OCI-LY3 (cell line): Measurements from ENCODE around the gene PDLIM4.

ENCODE experiments used
- H2AFZ ChIP-seq: fragments of 200-600, 300-600 bp; shearing (Covaris generic); 2 replicates; pipeline ENCODE4 v1.6.0; 2014; ENCODE audit warnings: antibody characterized with exemption, low read depth, low read length
- H3K27ac ChIP-seq: fragments of 200-600, 300-600 bp; sonication (generic); 2 replicates; pipeline ENCODE4 v1.5.1; 2014; ENCODE audit warnings: mild to moderate bottlenecking, low read length, moderate library complexity, mixed read lengths
- H3K27me3 ChIP-seq: fragments of 200-600, 300-600 bp; sonication (generic); 2 replicates; pipeline ENCODE4 v1.6.1; 2014; ENCODE audit warnings: low read depth, low read length, mixed read lengths
- H3K36me3 ChIP-seq: fragments of 200-600, 300-600 bp; sonication (generic); replicated peaks from 2 replicates; pipeline ENCODE3; 2014; ENCODE audit warnings: low read depth, low read length, mixed read lengths
- H3K4me1 ChIP-seq: fragments of 300-600, 200-600 bp; sonication (generic); 2 replicates; pipeline ENCODE4 v1.6.1; 2014; ENCODE audit warnings: low read length, mixed read lengths
- H3K4me2 ChIP-seq: fragments of 200-600, 300-600 bp; sonication (generic); 2 replicates; pipeline ENCODE4 v1.6.1; 2014; ENCODE audit warnings: low read length, mixed read lengths
- H3K4me3 ChIP-seq: fragments of 300-600, 200-600 bp; sonication (generic); 2 replicates; pipeline ENCODE4 v1.5.1; 2014; ENCODE audit warnings: antibody characterized with exemption, mild to moderate bottlenecking, low read length, moderate library complexity
- H3K79me2 ChIP-seq: fragments of 300-600, 200-600 bp; shearing (Covaris generic); 2 replicates; pipeline ENCODE4 v1.6.1; 2014; ENCODE audit warnings: mild to moderate bottlenecking, low read length, mixed read lengths
- H3K9ac ChIP-seq: fragments of 300-600, 200-600 bp; shearing (Covaris generic); 2 replicates; pipeline ENCODE4 v1.6.0; 2014; ENCODE audit warnings: mild to moderate bottlenecking, low read length, moderate library complexity
- H3K9me3 ChIP-seq: fragments of 200-600, 300-600 bp; shearing (Covaris generic); 2 replicates; pipeline ENCODE4 v1.6.1; 2014; ENCODE audit warnings: low read length, mixed read lengths; ENCODE audit not compliant: insufficient read depth
- H4K20me1 ChIP-seq: fragments of 200-600, 300-600 bp; sonication (generic); 2 replicates; pipeline ENCODE4 v1.6.1; 2016; ENCODE audit warnings: low read length, mixed read lengths; ENCODE audit not compliant: insufficient read depth
- EZH2phosphoT487 ChIP-seq: fragments of 200-600 bp; shearing (Covaris generic); IDR thresholded peaks from 2 replicates; pipeline ENCODE4 v1.6.1; 2018; ENCODE audit warnings: antibody characterized with exemption, mixed run types, low read depth
- TF ChIP-seq, protein P1 (sequence below): fragments of 200-600, 300-600 bp; sonication (generic); IDR thresholded peaks from 2 replicates; pipeline ENCODE4 v1.5.1; 2014; ENCODE audit warnings: antibody characterized with exemption, low read length, low read depth

Gene PDLIM4

DNA sequence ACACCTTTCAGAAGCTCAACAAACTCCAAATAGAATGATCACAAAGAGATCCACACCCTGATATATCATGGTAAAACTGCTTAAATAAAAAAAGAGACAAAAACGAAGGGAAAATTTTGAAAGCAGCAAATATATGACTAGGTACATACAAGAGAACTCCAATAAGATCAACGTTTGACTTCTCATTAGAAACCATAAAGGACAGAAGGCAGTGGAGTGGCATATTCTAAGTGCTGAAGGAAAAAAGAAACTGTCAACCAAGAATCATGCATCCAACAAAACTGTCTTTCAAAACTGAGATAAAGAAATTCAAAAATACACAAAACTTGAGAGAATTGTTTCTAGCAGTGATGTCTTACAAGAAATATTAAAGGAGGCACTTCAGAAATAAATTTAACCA is 47.9 kb downstream of the PDLIM4 start:
- Histone ChIP-seq H3K36me3 (no peaks in the 10 kb centered on the region), H2AFZ (no peak overlapping the region), H3K27ac (no peak overlapping the region), H3K27me3 (no peaks in the 10 kb centered on the region), H3K4me2 (no peak overlapping the region), H3K4me3 (no peak overlapping the region), H3K9me3 (no peaks in the 10 kb centered on the region), H3K79me2 (no peaks in the 10 kb centered on the region), H3K4me1 (no peaks in the 10 kb centered on the region), H4K20me1 (no peaks in the 10 kb centered on the region), H3K9ac (no peak overlapping the region)
- TF ChIP-seq, protein P1, sequence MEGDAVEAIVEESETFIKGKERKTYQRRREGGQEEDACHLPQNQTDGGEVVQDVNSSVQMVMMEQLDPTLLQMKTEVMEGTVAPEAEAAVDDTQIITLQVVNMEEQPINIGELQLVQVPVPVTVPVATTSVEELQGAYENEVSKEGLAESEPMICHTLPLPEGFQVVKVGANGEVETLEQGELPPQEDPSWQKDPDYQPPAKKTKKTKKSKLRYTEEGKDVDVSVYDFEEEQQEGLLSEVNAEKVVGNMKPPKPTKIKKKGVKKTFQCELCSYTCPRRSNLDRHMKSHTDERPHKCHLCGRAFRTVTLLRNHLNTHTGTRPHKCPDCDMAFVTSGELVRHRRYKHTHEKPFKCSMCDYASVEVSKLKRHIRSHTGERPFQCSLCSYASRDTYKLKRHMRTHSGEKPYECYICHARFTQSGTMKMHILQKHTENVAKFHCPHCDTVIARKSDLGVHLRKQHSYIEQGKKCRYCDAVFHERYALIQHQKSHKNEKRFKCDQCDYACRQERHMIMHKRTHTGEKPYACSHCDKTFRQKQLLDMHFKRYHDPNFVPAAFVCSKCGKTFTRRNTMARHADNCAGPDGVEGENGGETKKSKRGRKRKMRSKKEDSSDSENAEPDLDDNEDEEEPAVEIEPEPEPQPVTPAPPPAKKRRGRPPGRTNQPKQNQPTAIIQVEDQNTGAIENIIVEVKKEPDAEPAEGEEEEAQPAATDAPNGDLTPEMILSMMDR: no peak
- TF ChIP-seq EZH2phosphoT487: no peak

GRCh38 chr5:132308701-132309100 is 51.2 kb downstream of the PDLIM4 start:
- H3K36me3 ChIP-seq: no peaks in the 10 kb centered on the region
- no peaks in the 10 kb centered on the region for H3K27me3 ChIP-seq
- no peaks in the 10 kb centered on the region for H3K79me2 ChIP-seq
- H3K4me2 ChIP-seq: no peak overlapping the region
- no peaks in the 10 kb centered on the region for H4K20me1 ChIP-seq
- no peak overlapping the region for H3K27ac ChIP-seq
- H3K9ac ChIP-seq: no peak overlapping the region
- TF ChIP-seq EZH2phosphoT487: no peak
- TF ChIP-seq, protein P1: no peak
- no peaks in the 10 kb centered on the region for H3K9me3 ChIP-seq
- no peak overlapping the region for H2AFZ ChIP-seq
- H3K4me1 ChIP-seq: no peaks in the 10 kb centered on the region
- H3K4me3 ChIP-seq: no peak overlapping the region

DNA sequence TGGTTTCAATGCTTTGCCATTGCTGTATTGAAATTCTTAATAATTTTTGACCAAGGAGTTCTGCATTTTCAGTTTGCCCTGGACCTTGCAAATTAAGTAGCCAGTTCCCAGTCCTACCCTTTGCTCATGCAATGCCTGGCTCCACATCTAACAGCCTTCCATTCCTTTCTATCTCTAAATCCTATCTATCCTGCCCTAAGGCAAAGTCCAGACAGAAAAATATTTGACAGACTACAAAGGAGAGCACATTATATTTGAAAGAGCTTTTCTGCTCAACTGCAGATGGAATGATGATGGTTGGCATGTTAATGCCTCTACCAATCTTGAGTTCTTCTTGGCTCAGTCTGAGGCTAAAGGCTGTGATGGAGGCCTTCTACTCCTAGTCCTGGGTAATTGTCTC is 52.2 kb downstream of the PDLIM4 start:
- Histone ChIP-seq H2AFZ (no peak overlapping the region), H3K4me3 (no peak overlapping the region), H3K27ac (no peak overlapping the region), H3K4me2 (no peak overlapping the region), H3K9me3 (no peaks in the 10 kb centered on the region), H3K79me2 (no peaks in the 10 kb centered on the region), H3K9ac (no peak overlapping the region), H4K20me1 (no peaks in the 10 kb centered on the region), H3K4me1 (no peaks in the 10 kb centered on the region), H3K36me3 (no peaks in the 10 kb centered on the region), H3K27me3 (no peaks in the 10 kb centered on the region)
- no peak for TF ChIP-seq EZH2phosphoT487
- TF ChIP-seq, protein P1: no peak

GRCh38 chr5:132310141-132310834 is 52.8 kb downstream of the PDLIM4 start:
- Histone ChIP-seq H3K27ac (no peak overlapping the region), H3K36me3 (no peaks in the 10 kb centered on the region), H3K79me2 (no peaks in the 10 kb centered on the region), H2AFZ (no peak overlapping the region), H3K4me3 (no peak overlapping the region), H4K20me1 (no peaks in the 10 kb centered on the region), H3K4me1 (no peaks in the 10 kb centered on the region), H3K9ac (no peak overlapping the region), H3K9me3 (no peaks in the 10 kb centered on the region), H3K27me3 (no peaks in the 10 kb centered on the region), H3K4me2 (no peak overlapping the region)
- no peak for TF ChIP-seq EZH2phosphoT487
